GOT3 (cell line): ENCODE data around the gene MYADML2.
"Not testable (repeated sequence)": the region's sequence is repeated elsewhere in the genome, so short reads cannot be mapped to it uniquely, and the experiment has no call there.

ENCODE experiments used
- DNase-seq: peaks from one replicate; lab custom pipeline; 2025; ENCODE audit warnings: mixed read lengths; lab: John Stamatoyannopoulos, UW

Gene MYADML2

DNA sequence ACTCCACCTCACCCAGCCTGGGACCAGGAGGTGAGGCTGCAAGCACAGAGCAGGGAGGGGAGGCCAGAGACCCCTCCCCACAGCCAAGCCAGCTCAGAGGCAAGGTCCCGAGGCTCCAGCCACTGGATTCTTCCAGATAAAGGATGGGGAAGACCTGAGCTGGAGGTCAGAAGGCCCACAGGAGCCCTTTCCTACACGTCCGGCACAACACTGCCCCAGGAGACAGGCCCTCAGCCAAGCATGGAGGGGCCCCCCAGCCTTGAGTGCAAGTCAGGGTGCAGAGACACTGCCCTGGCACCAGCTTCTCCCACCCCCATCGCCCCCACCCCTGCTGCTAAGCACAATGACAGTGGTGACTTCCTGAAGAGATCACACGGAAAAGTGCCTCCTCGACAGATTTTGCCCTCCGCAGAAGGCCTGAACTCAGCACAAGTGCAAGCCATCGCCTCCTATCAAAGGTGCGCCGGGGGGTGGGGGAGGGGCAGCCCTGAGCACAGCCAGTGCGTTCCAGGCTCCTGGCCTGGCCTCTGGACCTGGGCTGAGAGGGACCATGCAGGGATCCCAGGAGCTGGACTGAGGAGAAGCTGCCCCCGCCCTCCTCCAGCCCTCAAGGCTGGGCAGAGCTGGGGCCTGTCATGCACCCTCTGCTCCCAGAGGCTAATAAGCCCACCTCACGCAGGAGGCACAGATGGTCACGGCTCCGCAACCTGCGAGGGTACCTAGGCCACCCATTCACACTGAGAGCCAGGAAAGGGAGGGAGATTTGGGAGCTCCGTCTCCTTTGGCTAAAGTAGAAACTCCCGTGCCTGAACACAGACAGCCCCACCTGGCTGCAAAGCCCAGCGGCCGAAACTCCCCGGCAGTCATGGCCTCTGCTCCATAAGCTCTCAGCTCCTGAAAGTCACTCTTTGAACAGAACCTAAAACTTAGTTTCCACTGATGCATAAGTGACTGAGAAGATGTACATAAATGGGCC, 22.2 kb downstream of the MYADML2 start:
- no peak for DNase-seq

DNA sequence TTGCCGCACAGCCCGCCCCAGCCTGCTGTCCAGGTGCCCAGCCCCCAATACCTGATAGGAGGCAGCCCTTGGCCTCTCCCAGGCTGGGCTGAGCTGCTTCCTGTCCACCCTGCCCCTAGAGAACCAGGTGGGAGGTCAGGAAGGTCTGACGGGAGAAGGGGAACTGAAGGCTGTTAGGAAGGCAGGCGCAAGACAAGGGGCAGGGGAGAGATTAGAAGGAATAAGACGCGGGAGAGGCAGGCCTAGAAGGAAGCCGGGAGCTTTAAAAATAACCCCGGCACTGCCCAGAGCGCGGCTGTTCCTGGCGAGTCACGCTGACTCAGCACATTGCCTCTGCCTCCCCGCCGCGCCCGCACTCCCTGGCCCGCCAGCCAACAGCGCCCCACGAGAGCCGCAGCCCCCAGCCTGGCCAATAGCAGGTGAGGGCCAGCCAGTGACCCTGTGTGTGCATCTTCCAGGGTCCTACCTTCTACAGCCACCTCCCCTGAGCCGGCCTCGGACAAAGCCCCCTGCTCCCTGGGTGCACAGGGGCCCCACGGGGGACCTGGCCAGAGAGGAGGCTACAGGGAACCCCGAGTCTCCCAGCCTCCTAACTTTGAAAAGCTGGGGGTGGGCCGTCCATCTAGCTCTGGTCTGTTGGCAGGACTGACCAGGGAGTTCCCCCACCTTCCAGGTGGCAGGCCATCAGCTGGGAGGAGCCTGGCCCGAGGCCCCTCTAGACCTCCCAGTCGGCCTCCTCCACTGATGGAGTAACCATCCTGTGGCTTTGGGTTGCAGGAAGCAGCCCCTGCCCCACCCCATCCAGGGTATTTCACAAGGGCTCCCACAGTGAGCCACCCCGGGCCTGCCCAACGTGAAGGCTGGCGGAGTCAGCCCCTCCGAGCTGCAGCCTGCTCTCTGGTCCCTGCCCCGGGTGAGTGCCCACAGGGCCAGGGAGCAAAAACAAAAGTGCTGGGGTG, 23.5 kb downstream of the MYADML2 start:
- peak; percentile 30 for DNase-seq

DNA sequence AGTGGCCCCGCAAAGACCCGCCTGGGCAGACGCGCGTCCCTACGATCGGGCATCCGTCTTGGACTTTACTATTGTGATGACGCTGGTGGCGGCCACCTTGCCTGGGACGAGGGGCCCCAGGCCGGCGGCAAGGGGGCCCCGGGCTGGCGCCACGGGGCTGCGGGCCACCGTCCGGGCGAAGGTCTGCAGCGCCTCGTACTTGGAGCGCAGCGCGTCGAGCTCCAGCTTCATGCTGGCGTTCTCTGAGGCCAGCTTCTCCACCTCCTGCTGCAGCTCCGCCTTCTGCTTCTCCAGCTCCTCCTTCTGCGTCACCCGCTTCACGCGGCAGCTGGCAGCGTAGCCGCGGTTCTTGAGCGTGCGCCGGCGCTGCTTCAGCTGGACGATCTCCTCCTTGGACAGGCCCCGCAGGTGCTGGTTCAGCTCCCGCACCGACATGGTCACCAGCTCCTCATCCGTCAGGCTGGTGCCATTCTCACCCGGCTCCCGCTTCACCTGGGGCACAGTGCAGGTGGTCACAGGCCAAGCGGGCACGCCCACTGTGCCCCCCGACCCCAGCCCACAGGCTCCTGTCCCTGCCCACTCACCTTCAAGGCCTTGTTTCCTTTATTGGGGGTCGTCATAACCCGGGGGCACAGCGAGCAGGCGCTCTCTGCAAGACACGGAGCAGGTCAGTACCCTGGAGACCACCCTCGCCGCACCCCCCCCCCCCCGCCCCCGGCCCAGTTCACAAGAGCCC, 24.3 kb downstream of the MYADML2 start:
- no peak for DNase-seq

DNA sequence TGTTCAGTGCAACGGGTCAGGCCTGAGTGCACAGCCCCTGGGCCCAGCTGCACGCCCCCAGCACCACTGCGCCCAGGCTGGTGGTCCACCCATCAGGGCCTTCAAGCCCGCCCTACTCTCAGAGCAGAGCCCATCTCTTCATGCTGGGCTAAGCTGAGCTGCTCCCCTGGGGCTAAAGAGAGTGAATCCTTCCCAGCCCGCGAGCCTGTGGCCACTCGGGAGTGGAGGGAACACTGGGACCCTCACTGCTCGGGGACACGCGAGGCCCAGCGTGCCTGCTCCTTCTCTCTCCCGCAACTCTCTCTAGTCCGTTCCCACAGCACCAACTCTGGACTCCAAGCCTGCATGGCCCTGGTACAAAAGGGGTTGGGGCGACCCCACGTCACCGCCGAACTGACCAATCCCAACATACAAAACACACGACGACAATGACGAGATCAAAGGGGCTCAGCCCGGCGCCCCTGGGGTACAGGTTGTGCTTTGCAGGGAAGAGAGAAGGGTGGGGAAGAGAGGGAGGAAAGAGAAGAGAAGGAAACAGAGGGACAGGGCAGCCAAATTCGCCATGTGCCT, 25.0 kb downstream of the MYADML2 start:
- DNase-seq = no peak

DNA sequence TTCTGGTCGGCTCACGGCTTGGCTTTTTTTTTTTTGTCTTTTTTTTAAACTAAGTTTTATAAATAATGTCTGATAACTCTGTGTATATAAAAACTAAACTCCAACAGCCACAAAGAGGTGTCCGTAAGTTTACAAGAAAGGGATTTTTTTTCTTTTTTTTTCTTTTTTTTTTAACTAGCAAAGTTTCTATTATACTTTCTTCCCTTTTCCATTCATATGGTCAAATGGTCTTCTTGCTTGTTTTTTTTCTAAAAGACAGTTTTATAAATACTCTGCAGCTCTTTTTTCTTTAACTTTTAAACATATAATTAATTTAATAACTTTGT, 25.5 kb downstream of the MYADML2 start:
- DNase-seq = no peak

DNA sequence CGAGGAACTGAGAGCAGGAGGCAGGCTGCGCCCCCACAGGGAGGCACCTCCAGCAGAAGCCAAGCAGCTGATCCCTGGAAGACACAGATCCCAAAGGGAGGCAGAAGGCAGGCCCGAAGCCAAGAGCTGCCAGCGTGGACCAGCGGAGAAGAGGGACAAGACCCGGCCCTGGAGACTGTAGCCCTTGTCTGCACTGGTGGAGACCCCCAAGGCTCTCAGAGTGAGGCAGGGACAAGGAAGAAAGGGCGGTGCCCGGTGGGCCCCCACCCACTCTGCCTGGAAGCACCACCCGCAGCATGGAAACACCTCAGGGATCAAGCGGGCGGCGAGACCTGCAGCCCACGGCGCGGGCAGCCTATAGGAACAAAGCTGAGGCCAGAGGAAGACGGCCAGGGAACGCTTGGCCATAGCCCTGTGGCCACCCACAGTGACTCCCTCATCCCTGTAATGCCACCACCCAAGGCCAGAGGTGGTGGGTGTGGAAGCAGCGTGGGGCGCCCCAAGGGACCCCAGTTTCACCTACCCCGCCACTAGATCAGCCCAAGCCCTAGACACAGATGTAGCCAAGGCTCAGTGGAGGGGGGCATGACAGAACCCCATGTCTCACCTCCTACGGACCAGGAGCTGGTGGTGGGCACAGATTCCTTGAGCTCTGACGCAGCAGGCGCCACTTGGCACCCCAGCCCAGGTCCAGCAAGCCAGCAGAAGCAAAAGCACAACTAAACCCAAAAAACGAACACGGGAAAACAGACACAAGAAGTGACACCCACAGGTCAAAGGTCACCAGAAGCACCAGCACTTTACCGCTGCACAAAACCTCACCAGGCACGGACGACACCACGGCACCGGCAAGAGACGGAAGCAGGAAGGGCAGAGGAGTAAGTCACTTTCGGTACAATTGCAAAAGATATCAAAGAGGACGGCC, 26.2 kb downstream of the MYADML2 start:
- DNase-seq = no peak

DNA sequence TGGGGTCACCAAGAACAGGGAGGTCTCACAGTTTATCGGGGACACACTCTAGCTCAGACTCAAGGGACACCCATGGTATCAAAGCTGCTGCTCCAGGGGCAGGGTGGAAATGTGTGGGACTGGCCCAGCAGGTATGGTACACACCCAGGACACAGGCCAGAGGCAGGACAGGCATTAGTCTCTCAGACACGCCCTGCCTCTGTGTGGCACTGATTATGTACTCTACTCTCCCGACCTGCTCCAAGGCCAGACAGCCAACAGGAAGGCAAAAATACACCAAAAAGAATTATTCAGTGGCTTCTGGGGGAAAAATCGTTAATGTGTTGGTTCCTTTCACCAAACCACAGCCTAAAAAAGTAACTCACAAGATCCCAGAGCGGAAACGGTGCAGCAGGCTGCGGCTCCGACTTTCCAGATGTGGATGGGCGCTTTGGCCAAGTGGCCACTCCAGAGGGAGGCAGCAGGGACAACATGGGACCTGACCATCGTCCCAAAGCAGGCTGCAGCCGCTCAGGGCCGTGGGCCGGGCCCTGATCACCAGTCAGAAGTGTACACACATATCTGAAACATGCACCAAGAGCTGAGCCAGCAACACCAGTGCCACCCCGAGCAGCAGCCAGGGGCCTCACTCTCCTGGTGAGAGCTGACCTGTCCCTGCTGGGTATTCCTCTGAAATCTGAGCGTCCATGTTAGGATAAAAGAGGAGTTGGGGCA, 28.0 kb downstream of the MYADML2 start:
- DNase-seq = no peak

DNA sequence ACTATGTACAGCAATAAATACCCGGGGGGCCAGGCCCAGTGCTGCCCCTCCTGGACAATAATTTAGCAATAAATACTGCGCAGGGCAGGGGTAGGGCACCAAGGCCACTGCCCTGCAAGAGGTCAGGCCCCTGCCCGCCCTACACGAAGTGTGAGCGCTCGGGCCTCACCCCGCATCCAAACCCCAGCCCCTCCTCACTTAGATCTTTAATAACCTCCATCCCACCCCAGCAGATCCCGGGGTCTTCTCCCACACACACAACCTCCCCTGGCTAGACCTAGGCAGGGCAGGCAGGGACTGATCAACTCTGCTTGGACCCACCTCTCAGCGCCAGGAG, 28.7 kb downstream of the MYADML2 start:
- DNase-seq = not testable (repeated sequence)

DNA sequence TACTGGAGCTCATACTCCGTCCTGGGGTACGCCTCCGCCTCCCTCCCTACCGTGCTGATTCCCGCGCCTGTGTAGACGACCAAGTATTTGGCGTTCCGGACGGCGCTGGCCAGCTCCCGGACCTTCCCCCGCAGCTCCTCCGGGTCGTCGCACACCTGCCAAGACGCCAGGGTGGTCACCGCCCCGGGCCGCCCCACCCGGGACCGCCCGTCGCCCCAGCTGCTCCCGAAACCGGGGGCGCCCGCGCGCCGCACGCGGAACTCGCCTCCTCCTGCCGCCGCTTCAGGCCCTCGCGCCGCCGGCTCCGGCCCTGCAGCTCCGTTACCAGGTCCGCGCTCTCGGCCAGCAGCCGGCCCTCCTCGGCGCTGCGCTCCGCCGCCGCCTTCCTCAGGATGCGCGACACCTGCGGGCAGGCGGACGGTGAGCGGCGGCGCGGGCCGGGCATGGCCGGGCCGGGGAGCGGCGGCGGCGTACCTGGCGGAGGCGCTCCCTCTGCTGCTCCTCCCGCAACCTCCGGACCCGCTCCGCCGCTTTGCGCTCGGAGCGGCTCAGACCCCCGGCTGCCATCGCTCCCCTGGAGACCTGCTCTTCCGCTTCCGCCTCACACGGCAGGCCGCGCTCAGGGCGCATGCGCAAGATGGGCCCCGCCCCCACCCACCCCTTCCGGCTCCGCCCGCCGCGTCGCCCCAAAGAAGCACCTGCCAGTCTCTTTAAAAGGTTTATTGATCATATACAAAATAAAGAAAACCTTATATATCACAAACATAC, 29.3 kb downstream of the MYADML2 start, which contains the start of gene SIRT7:
Gene SIRT7 (minus strand): TSS at position 612 of the 768 bp plus-strand sequence. CDS start 45 bp downstream, at position 567.
- DNase-seq = peak; percentile 40

DNA sequence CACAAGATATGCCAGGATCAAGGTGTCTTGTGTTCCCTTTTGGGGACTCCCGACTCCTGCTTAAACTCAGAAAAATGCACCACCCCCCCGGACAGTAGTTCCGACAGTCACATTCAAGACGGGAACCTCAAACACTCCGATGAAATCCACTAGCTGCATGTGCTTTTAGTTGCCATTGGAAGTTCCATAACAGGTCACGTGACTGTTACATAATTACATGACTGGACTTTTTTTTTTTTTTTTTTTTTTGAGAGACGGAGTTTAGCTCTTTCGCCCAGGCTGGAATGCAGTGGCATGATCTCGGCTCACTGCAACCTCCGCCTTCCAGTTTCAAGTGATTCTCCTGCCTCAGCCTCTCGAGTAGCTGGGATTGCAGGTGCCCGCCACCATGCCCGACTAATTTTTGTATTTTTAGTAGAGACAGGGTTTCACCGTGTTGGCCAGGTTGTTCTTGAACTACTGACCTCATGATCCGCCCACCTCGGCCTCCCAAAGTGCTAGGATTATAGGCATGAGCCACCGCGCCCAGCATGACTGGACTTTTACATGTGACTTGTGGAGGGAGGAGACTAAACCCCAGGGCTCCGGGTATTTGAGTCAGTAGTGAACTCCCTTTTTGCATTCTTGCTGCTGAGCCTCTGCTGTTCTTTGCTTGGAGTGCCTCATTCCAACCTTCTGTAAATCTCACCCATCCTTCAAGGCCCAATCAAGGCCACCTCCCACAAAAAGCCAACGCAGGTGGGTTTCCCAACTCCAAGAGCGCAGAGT, 30.6 kb downstream of the MYADML2 start:
- no peak for DNase-seq

DNA sequence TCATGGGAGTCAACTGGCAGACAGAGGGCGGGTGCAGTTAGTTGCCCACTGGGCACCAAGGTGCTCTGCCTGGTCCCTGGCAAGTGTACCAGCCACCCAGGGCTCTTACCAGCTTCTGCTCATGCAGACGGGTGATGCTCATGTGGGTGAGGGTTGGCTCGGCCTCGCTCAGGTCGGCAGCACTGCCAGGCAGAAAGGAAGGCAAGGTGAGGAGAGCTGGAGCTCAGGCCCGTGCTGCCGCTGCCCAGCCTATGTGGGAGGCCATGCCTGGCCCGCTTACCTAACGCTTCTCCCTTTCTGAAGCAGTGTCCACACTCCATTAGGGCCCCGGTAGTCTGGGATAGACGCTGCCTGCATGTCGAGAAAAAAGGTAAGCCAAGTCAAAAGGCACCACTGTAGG, 31.7 kb downstream of the MYADML2 start:
- DNase-seq = no peak

DNA sequence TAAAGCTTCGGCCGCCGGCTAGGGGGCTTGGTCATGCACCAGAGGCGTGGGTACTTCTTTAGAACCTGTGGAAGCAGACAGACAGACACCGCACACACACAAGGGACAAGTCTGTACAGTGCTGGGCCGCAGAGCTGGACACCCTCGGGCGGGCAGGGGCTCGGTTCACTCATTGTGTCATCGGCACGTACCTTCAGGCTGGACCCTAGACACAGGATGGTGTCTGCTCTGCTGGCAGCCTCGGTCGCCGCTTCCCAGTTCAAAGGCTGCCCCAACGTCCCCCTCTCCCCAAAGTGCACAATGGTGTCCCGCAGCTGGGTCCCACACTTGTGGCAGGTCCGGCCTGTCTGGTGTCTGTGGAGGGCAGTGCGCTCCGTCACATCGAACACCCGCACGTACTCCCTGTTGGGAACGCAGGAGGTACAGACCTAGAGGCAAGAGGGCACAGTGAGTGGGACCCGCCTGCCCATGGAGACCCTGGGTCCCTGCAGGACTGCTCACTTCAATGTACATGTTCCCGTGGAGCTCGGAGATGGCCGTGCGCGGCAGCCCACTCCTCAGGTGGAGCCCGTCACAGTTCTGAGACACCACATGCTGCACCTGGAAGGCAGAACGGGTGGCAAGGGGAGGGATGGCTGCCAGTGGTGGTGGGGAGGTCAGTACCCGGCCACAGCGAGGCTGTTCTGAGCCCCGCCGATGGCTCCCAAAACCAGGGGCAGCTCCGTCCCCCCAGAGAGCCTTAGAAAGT, 32.8 kb downstream of the MYADML2 start:
- no peak for DNase-seq

DNA sequence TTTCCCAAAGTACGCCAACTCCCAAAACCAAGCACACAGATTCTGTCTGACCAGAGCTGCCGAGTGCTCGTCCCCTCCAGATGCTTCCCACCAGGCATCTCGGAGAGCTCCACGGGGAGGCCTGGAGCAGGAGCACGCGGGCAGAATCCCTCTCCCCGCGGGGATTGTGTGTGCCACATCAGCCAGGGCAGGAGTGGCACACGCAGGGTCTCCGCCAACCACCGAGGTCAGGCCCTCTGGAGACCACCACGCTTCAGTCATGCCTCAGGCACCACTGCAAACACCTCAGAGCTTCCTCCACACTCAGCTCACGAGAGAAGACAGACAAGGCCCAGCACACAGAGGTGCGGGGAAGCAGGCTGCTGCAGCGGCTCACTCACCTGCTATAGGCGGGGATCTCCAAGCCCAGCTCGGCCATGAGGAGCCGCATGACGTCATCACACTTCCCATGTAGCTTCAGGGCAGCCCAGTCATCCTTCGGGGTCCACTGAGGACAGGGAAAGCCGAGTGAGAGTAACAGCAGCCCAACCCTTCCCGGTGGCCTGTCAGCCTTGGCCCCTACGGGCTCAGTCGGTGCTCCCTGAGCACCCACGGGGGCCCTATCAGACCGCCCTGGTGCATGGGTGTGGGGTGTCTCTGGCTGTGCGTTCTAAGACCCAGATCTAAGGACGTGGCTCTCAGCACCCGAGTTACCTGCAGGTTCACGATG, 33.5 kb downstream of the MYADML2 start:
- no peak for DNase-seq

DNA sequence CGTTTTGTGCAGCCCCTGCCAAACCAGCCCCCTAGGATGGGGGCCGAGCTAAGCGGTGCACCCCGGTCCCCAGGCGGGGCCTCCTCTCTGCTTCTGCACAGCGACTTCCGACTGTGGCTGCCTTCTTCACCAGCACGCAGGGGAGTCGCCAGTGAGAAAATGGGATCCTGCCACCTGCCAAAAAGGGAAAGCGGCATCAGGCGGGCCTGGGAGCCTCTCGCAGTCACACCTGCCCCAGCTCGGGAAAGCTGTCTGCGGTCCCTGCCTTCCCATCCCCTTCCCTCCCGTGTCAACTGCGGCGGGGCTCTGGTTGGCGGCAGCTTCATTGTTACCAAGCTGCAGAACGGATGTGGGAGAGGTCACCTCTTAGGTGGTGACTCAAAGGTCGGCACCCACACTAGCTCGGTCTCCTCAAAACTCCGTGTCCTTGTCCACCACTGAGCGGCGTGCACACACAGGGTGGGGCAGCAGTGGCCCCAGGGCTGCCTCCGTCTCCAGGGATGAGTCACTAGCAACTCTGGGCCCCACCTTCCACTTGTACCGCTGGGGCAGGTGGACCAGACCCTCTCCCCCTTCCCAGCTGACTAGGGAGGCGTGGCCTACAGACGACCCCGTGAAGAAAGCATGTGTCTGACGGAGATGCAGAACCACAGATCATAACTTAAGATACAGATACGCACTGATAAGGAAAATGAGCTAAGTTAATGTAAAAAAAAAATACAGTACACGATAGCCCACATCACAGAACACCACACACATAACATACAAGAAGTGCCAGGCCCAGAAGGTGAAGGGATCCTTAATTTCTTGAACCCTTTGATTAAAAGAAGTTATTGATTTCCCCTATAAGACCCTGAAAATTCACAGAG, 34.4 kb downstream of the MYADML2 start:
- DNase-seq = no peak

DNA sequence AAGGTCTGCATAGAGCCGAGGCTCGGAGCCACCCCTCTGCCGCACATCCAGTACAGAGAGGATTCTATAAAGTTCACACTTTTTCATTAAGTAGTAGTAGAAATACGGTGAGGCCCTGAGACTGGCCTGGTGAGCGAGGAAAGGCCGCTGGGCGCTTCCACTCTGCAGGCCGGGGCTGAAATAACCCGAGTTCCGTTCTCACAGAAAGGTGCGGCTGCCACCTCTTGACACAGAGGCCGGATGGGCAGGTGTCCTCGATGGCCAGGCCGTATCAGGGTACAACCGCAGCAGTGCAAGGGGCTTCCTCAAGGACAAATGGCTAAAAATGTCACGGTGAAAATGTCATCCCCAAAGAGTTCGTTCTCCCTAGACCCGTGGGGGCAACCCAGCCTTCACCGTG, 35.1 kb downstream of the MYADML2 start:
- DNase-seq = no peak
